ENCODE measurements around the gene CP.

DNA sequence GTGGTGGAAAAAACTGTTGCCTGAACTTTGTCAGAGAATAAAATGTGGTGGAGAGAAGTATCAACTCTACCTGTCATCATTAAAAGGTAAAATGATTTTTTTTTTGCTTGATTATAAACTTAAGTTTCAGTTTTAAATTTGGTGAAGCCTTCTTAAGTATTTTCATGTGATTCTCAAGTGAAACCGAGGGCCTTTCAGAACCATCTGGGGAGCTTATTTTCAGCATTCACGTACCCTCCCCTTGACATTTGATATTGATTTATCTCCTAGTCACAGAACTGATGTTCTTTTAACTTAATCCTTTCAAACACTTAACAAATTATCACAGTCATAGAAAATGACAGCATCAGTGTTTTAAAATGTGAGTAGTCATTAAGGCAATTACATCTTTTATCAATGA lies 53.7 kb downstream of the CP start:
- TF ChIP-seq CTCF (IDR thresholded peaks at IDR 0.05) (no peak), EZH2 (IDR thresholded peaks at IDR 0.05; ENCODE audit: borderline replicate concordance, insufficient read depth, low read depth, low read length, poor library complexity, severe bottlenecking) (no peak)

All from B cell (primary cell).